HUES64 (cell line): ENCODE measurements around the gene TMCO6.
"Not testable (repeated sequence)": the region's sequence is repeated elsewhere in the genome, so short reads cannot be mapped to it uniquely, and the experiment has no call there.

Experiments used
- H3K27ac ChIP-seq: 2 replicates; pipeline ENCODE4 v1.7.0; 2013; ENCODE audit warnings: low read depth, low read length, inconsistent platforms
- H3K27me3 ChIP-seq: 2 replicates; pipeline ENCODE4 v1.6.1; 2013; ENCODE audit warnings: mild to moderate bottlenecking, low read length; ENCODE audit not compliant: insufficient read depth
- H3K36me3 ChIP-seq: 2 replicates; pipeline ENCODE4 v1.6.1; 2013; ENCODE audit warnings: mild to moderate bottlenecking, low read length; ENCODE audit not compliant: insufficient read depth
- H3K4me1 ChIP-seq: 2 replicates; pipeline ENCODE4 v1.6.1; 2013; ENCODE audit warnings: mild to moderate bottlenecking, low read length, moderate library complexity; ENCODE audit not compliant: insufficient read depth
- H3K4me3 ChIP-seq: 2 replicates; pipeline ENCODE4 v1.5.1; 2013; ENCODE audit warnings: mild to moderate bottlenecking, low read length, moderate library complexity
- H3K9ac ChIP-seq: 2 replicates; pipeline ENCODE4 v1.6.1; 2013; ENCODE audit warnings: mild to moderate bottlenecking, low read depth, low read length
- H3K9me3 ChIP-seq: 2 replicates; pipeline ENCODE4 v1.6.1; 2013; ENCODE audit warnings: low read depth, low read length; ENCODE audit not compliant: insufficient read depth
- WGBS: fragments of 150-250, 120-280 bp; methylation state at CpG from one replicate; pipeline ENCODE4 v1.1.7; 2013; ENCODE audit warnings: missing lambda C conversion rate; 5-methylcytosine and 5-hydroxymethylcytosine counted together

The TMCO6 gene

GRCh38 chr5:140641716-140642115 is 2.5 kb downstream of the TMCO6 start:
- no peaks in the 10 kb centered on the region for H3K9me3 ChIP-seq
- peaks cover 47% of the 10 kb centered on the region for H3K36me3 ChIP-seq

GRCh38 chr5:140642718-140643117 is 3.5 kb downstream of the TMCO6 start:
- Histone ChIP-seq H3K4me3 (no peak overlapping the region), H3K36me3 (peaks cover 47% of the 10 kb centered on the region)
- WGBS = 94% methylated on average over 3 of the region's 3 CpGs

More at GRCh38 chr5:140641716-140642115, 2.5 kb downstream of the TMCO6 start:
- Histone ChIP-seq H3K27me3 (no peaks in the 10 kb centered on the region), H3K4me3 (no peak overlapping the region), H3K9ac (no peak overlapping the region), H3K27ac (no peak overlapping the region), H3K4me1 (no peaks in the 10 kb centered on the region)
- WGBS = 94% methylated on average over 8 of the region's 8 CpGs

GRCh38 chr5:140647042-140647419 is 7.8 kb downstream of the TMCO6 start:
- WGBS = 1% methylated on average over 27 of the region's 27 CpGs
- Histone ChIP-seq H3K36me3 (peaks cover 61% of the 10 kb centered on the region), H3K4me1 (no peaks in the 10 kb centered on the region)

More at GRCh38 chr5:140642718-140643117, 3.5 kb downstream of the TMCO6 start:
- Histone ChIP-seq H3K4me1 (no peaks in the 10 kb centered on the region), H3K27me3 (no peaks in the 10 kb centered on the region), H3K27ac (no peak overlapping the region), H3K9ac (no peak overlapping the region), H3K9me3 (no peaks in the 10 kb centered on the region)

GRCh38 chr5:140658870-140659269 is 19.6 kb downstream of the TMCO6 start:
- no peak overlapping the region for H3K9ac ChIP-seq
- H3K27ac ChIP-seq = no peak overlapping the region
- no peaks in the 10 kb centered on the region for H3K27me3 ChIP-seq
- peaks cover 91% of the 10 kb centered on the region for H3K36me3 ChIP-seq
- H3K9me3 ChIP-seq = no peaks in the 10 kb centered on the region
- WGBS = 96% methylated on average over 17 of the region's 17 CpGs
- H3K4me1 ChIP-seq = no peaks in the 10 kb centered on the region
- H3K4me3 ChIP-seq = no peak overlapping the region

More at GRCh38 chr5:140647042-140647419, 7.8 kb downstream of the TMCO6 start:
- peak overlapping the region; percentile 79 for H3K9ac ChIP-seq
- H3K4me3 ChIP-seq = peak overlapping the region; percentile 79
- no peaks in the 10 kb centered on the region for H3K9me3 ChIP-seq
- peak overlapping the region; percentile 60 for H3K27ac ChIP-seq
- H3K27me3 ChIP-seq = no peaks in the 10 kb centered on the region

GRCh38 chr5:140660371-140660770 is 21.1 kb downstream of the TMCO6 start:
- not testable (repeated sequence) for H3K27me3 ChIP-seq, H3K9me3 ChIP-seq, H3K4me1 ChIP-seq, H3K9ac ChIP-seq, H3K27ac ChIP-seq, H3K4me3 ChIP-seq
- WGBS = 92% methylated on average over 6 of the region's 6 CpGs
- peaks cover 76% of the 10 kb centered on the region for H3K36me3 ChIP-seq

GRCh38 chr5:140664030-140664358 is 24.7 kb downstream of the TMCO6 start:
- Histone ChIP-seq H3K9ac (peak overlapping the region; percentile 57), H3K4me3 (peak overlapping the region; percentile 77), H3K36me3 (peaks cover 68% of the 10 kb centered on the region), H3K4me1 (no peaks in the 10 kb centered on the region), H3K9me3 (no peaks in the 10 kb centered on the region), H3K27me3 (no peaks in the 10 kb centered on the region), H3K27ac (no peak overlapping the region)
- WGBS = 67% methylated on average over 18 of the region's 18 CpGs

GRCh38 chr5:140664359-140665119 is 25.3 kb downstream of the TMCO6 start, which contains the start of gene WDR55:
TSS of gene WDR55 (plus strand) at chr5:140664904. CDS start at chr5:140664913, 9 bp downstream.
- Histone ChIP-seq H3K4me1 (no peaks in the 10 kb centered on the region), H3K27me3 (no peaks in the 10 kb centered on the region), H3K9ac (peak within 1 kb of the TSS; percentile 70), H3K36me3 (peaks cover 68% of the 10 kb centered on the region), H3K4me3 (peak within 1 kb of the TSS; percentile 77), H3K27ac (peak within 1 kb of the TSS; percentile 58; the same call in 1 of the 2 replicates), H3K9me3 (no peaks in the 10 kb centered on the region)
- under 1% methylated on average over 54 of the region's 54 CpGs for WGBS

GRCh38 chr5:140671035-140671434 is 31.8 kb downstream of the TMCO6 start:
- not testable (repeated sequence) for H3K4me1 ChIP-seq, H3K27ac ChIP-seq, H3K27me3 ChIP-seq, H3K9me3 ChIP-seq, H3K4me3 ChIP-seq, H3K9ac ChIP-seq
- H3K36me3 ChIP-seq = peaks cover 76% of the 10 kb centered on the region
- WGBS = 92% methylated on average over 3 of the region's 4 CpGs

GRCh38 chr5:140671472-140672125 is 32.3 kb downstream of the TMCO6 start:
- Histone ChIP-seq H3K27me3 (no peaks in the 10 kb centered on the region), H3K4me3 (no peak overlapping the region), H3K9me3 (no peaks in the 10 kb centered on the region), H3K4me1 (no peaks in the 10 kb centered on the region), H3K36me3 (peaks cover 80% of the 10 kb centered on the region), H3K27ac (no peak overlapping the region; the same call in 1 of the 2 replicates), H3K9ac (no peak overlapping the region)
- WGBS = 98% methylated on average over 6 of the region's 7 CpGs

GRCh38 chr5:140672455-140673186 is 33.4 kb downstream of the TMCO6 start:
- H3K36me3 ChIP-seq = peaks cover 80% of the 10 kb centered on the region
- H3K4me1 ChIP-seq = no peaks in the 10 kb centered on the region
- no peak overlapping the region for H3K4me3 ChIP-seq
- H3K27ac ChIP-seq = no peak overlapping the region
- no peaks in the 10 kb centered on the region for H3K9me3 ChIP-seq
- no peak overlapping the region for H3K9ac ChIP-seq
- no peaks in the 10 kb centered on the region for H3K27me3 ChIP-seq
- 95% methylated on average over 70 of the region's 70 CpGs for WGBS
